NCI-H2196 (cell line): ENCODE results near the gene ANP32E.
A peak's percentile ranks its signal among the peaks of the same experiment; 100 is the strongest.
"Not testable (repeated sequence)": the region's sequence is repeated elsewhere in the genome, so short reads cannot be mapped to it uniquely, and the experiment has no call there.

Experiments used
- DNase-seq: peaks from one replicate; lab custom pipeline; 2025; ENCODE audit not compliant: unreplicated experiment; lab: John Stamatoyannopoulos, UW

ANP32E gene

DNA sequence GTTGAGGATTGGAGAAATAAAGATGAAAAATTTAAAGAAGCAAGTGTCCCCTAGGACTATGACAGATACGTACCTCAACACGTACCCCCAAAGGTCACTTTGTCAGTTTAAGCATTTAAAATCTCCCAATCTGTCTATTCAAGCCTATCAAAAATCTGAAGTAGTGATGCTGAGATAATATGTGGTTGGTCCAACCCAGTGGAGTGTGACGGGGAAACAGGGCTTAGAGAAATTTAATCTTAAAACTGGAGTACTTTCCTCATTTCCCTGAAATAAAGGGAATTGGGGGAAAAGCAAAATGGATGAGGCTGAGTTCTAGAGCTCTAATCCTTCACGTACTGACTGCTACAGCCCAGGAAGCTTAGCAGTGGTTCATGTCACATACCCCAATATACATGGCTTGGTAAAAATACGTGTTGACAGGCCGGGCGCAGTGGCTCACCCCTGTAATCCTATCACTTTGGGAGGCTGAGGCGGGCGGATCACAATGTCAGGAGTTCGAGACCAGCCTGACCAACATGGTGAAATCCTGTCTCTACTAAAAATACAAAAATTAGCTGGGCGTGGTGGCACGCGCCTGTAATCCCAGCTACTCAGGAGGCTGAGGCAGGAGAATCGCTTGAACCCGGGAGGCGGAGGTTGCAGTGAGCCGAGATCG, 21.7 kb downstream of the ANP32E start:
- DNase-seq, result not testable (repeated sequence)

DNA sequence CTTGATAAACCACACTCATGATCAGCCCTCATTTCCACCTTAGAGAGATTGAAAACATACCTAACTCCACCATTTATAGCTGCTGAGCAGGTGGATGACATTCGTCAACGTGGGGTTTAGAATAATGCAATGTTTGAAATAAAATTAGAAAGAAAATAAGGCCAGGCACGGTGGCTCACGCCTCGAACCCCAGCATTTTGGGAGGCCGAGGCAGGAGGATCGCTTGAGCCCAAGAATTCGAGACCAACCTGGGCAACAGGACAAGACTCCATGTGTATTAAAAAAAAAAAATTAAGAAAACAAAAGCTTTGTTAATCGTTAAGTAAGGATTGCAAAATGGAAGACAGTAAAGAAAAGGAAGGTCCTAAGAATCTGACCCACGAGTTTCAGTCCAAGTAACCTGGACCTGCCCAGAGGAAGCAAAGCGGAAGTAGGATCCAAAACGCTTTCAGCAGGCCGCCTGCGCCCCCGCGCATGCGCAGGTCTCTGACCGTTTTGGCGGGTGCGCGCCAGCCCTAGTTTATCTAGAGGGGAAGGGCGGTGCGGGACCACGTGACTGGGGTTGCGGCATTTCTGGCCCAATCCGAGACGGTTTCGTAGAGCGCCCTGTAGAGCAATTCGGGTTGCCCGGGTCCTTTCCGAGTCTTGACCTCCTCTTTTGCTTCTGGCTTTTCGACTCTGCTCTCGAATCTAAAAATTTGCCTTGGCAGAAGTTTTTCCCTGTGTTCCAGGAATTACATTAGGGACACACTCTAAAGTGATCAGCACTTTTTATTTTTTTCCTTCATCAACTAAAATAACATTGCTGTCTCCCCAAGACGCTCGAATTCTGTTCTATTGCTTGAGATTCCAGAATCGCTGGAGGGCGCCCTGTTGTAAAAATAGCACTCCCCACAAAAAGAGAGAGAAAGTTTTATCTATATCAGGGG, 22.5 kb downstream of the ANP32E start:
- DNase-seq, result no peak

DNA sequence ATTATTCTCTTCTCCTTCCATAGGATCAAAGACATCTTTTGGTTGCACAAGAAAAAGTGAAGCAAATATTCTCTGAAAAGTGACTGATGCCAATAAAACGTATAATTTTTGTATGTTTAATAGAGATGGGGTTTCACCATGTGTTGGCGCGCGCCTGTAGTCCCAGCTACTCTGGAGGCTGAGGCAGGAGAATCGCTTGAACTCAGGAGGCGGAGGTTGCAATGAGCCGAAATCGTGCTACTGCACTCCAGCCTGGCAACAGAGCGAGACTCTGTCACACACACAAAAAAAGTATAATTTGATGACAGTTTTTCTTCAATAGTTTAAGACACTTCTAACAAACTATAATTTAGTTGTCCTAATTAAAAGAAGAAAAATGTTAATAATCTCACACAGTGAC, 23.8 kb downstream of the ANP32E start:
- no peak for DNase-seq

DNA sequence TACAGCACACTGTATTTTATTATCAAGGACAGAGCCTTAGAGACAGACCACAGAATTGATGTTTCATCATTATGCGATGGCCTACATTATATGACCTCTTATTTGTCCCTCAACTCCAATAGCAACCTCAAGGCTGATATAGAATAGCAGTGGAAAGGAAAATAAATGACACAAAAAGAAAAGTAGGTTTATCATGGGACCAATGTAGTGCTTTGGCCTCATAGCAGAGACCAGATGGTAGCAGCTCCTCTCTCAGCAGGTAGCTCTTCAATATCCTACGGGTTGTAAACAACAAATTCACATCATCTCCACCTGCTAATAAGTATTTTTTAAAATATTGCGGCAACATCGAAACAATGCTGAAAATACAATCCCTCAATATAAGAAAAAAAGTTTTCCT, 25.2 kb downstream of the ANP32E start:
- no peak for DNase-seq

DNA sequence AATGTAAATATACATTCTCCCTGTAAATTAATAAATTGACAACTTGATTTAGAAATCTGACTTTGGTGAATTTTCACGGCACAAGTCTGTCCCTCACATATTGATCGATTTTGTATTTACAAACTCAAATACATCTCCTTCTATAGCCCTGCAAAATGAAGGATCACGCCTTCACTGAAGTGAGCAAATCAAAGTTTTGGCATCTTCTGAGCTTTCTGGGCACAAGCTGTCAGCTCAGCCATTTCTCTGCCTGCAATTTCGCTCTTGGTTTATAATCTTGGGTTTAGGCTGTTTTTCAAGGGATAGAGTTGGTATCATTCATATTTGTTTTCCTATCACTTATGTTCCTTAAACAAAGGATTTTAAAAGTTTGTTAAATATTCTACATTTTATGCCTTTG, 25.8 kb downstream of the ANP32E start:
- DNase-seq, result no peak

DNA sequence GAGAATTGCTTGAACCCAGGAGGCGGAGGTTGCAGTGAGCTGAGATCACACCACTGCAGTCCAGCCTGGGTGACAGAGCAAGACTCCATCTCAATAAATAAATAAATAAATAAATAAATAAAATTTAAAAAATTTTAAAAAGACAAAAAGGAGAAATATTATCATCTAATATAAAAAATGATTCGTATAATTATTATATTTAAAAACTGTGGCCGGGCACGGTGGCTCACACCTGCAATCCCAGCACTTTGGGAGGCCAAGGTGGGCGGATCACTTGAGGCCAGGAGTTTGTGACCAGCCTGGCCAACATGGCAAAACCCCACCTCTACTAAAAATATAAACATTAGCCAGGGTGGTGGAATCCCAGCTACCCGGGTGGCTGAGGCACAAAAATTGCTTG, 27.5 kb downstream of the ANP32E start:
- not testable (repeated sequence) for DNase-seq

DNA sequence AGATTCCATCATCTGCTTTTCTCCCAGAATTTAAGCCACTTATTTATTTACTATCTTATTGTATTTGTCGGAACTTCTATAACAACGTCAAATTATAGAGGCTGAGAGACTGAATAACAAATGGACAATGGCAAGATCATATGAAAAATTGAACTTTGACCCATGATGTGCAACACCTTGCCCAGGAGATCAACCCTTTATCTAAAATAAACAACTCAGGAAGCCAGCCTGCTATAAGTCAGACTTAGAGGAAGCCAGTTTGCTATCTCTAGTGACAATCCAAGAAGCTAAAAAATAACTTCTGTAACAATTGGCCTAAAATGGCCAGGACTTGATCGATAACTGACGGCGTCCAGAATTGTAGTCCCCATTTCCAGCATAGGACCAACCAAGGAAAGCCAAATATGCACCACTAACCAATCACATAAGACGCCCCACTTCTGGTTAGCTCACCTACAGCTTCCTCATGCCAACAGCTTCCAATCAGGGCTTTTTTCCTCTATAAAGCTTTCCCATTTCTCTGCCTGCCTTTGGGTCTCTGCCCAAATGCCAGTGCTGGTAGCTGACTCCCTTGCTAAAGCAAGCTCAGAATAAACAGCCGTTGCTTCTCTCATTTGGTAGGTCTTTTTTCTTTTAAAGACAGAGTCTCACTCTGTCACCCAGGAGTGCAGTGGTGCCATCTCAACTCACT, 28.5 kb downstream of the ANP32E start:
- DNase-seq, result no peak

DNA sequence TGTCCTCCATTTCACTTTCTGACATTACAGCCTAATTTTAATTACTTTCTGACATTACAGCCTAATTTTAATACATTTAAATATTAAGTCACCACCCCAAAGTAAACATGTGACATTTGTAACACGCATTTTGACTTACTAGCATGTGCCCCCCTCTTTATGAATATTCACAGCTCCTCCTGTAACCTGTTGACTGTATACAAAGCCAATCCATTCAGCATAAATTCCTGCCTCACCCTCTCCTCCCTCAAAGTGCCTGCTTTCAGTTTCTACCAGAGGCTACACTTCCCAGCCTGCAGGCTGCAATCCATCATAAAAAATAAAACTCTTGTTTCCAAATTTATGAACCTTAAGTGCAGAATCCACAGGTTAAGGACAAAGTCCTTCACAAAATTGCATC, 39.5 kb downstream of the ANP32E start:
- no peak for DNase-seq

DNA sequence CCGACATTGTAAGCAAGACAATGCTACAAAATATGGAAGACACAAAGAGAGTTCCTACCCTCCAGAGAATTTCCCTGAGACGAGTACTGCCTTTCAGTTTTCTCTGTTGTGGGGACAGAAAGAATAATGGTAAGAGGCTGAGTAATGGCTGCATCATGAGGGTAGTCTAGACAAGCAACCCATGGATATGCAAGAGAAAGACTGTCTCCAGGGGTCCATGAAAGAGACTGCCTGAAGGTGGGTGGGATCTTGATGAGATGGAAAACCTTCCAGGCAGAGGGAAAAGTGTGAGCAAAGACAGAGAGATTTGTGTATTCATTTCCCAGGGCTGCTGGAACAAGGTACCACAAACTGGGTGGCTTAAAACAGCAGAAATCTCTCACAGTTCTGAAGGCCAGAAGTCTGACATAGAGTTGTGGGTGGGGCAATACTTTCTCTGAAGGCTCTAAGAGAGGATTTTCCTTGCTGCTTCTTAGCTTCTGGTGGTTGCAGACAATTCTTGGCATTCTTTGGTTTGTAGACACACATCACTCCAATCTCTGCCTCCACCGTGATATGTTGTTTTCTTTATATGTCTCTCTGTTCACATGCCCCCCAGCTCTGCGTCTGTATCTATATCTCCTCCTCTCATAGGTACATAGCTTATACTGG, 41.4 kb downstream of the ANP32E start:
- DNase-seq, result no peak

DNA sequence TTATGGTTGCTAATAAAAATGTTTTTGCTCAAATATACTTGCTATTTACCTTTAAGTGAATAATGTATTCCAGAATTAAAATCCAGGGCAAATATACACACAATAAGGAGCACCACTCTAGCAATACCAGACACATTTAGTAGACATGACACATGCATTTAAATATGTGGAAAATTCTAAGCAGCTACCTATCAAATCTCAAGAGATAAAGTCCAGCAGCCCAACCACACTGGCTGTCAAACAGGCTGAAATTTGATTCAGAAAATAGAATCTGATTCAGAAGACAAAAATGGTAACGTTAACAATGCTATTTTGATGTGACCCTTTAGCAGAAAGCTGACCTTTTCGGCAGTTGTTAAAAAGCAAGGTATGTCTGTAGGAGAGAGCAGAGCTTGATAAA, 43.9 kb downstream of the ANP32E start:
- no peak for DNase-seq

DNA sequence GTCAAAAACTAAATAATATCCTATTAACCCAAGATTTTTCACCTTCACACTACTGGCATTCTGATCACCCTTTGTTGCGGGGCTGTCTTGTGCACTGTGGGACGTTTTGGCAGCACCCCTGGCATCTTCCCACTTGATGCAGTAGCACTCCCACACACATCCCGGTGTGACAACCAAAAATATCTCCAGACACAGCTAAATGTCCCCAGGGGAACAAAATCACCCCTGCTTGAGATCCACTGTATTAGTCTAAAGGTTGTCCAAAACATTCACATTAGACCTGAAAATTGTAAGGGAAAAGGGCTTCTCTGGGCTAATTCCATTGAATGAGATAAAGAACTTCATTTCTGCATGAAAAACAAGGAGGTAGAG, 48.4 kb downstream of the ANP32E start:
- DNase-seq, result no peak

DNA sequence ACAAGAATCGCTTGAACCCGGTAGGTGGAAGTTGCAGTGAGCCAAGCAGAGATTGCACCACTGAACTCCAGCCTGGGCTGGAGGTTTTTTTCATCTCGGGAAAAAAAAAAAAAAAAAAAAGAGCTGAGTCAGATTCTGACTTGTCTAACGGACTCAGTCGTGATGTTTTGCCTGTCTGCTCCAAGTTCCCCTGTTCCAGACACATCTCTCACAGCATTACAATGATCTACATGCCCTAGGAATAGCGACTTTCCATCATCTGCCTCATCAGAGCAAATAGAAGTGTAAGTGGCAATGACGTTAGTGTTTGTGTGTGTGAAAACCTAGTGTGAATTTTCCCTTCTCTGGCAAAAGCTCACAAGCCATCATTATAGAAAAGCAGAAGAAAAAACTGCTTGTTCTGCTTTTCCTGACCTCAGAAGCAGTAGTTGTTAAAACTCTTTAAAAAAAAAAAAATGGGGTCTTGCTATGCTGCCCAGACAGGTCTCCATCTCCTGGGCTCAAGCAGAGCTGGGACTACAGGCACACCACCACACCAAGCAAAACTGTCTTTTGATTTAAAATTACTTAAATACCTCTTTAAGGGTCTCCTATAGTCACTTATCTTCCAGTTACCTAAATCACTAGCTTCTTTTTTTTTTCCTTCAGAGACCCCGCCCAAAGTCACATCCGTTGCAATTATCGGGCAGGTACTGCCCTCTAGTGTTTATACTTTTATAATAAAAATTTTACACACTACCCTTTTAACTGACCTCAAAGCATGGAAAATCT, 48.9 kb downstream of the ANP32E start:
- peak; percentile 68 for DNase-seq

DNA sequence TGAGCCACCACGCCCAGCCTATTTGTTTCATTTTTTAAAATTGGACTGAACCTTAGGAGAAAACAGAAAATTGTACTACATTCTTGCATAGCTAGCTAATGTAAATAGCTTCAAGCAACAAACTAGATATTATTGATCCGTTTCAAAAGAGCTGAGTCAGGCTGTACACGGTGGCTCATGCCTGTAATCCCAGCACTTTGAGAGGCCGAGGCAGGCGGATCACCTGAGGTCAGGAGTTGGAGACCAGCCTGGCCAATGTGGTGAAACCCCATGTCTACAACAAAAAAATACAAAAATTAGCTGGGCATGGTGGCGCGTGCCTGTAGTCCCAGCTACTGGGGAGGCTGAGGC, 49.5 kb downstream of the ANP32E start:
- not testable (repeated sequence) for DNase-seq

DNA sequence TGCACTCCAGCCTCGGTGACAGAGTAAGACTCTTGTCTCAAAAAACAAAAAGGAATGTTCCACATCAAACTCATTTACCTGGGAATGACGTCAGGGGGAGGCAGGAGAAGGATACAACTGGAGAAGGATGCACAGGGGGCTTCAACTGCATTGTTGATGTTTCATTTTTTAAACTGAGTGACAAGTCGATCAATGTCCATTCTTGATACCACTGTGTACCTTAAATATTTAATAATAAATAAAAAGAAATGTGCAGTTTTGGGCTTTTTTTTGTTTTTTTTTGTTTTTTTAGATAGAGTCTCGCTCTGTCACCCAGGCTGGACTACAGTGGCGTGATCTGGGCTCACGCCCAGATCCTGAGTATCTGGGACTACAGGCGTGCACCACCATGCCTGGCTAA, 50.4 kb downstream of the ANP32E start:
- no peak for DNase-seq

DNA sequence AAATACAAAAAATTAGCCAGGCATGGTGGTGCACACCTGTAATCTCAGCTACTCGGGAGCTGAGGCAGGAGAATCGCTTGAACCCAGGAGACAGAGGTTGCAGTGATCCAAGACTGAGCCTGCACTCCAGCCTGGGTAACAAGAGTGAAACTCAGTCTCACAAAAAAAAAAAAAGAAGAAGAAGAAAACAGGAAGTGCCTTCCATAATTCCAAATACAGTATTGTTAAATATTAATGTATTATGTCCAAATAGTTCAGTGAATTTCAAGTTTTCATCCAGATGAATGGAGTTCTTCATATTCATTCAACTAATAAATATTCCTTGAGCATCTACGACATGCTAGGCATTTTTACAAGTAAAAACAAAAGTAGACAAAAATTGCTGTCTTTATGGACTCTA, 52.9 kb downstream of the ANP32E start:
- no peak for DNase-seq

DNA sequence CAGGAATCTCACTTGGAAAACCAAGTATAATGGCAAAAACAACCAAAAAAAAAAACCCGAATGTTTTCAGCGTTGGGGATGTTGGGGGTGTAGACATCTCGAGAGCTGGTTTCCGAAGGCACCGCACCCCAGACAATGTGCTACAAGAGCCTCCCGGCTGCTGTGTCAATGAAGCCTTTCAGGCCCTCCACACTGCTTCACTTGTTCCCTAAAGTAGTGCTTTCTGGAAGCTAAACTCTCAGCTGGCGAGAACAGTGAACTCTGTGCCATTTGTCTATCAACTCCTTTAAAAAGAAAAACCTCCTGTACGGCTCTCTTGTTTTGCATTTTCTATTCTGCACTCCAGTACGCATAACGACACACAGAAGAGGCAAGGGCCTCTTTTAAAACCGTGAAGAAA, 53.7 kb downstream of the ANP32E start:
- no peak for DNase-seq

DNA sequence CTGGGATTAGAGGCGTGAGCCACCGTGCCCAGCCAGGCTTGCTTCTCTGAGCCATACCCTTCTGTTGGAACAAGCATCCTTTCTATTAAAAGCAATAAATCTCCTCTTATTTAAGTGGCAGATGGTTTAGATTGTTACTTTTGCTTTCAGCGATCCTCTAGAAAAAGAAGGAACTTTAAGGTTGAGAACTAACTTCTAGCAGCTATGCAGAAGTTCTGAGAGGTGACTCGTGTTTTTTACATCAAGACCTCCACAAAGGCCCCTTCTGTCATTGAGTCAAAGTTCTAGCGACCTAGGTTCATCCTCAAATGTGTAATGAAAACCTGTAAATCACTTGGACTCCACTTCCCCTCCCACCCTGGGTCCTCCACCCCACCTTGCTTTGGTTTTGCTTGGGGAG, 55.4 kb downstream of the ANP32E start:
- no peak for DNase-seq

DNA sequence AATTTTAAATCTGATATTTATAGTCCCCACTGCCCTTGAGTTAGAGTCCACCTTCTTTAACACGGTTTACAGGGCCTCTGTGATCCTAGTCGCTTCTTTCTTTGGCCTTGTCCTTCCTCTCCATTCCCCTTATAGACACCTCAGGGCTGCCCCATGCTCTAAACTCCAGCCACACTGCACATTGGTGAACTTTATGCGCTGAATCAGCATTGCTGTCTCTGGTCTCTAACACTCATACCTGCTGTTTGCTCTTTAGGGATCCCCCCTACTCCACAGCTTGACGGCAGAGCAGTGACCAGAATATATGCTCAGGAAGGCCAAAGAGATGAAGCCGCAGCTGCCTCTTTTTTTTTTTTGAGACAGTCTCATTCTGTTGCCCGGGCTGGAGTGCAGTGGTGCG, 56.0 kb downstream of the ANP32E start:
- DNase-seq, result no peak

DNA sequence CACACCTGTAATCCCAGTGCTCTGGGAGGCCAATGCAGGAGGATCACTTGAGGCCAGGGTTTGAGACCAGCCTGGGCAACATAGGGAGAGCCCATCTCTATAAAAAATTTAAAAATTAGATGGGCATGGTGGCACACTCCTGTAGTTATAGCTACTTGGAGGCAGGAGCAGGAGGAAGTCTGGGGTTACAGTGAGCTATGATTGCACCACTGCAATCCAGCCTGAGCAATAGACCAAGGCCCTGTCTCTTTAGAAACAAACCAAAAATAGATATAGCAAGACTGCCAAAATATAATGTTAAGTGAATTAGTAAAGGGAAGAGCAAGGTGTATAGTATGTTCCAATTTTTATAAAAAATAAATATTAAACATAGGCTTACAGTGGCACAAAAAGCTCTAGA, 57.4 kb downstream of the ANP32E start:
- DNase-seq, result no peak

DNA sequence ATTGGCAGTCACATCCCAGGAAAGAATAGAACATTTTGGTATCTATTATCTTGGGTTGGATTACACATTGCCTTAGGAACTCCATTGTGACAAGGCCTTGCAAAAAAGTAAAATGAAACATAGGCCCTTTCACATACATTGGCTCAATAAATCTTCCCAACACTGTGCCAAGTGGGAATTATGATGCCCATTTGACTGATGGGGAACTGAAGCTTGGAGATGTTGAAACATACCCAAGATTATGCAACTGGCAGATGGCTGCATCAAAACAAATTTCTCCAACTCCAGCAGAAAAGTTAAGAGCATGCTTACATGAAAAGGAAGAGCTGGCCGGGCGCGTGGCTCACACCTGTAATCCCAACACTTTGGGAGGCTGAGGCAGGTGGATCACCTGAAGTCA, 59.3 kb downstream of the ANP32E start:
- DNase-seq, result no peak

DNA sequence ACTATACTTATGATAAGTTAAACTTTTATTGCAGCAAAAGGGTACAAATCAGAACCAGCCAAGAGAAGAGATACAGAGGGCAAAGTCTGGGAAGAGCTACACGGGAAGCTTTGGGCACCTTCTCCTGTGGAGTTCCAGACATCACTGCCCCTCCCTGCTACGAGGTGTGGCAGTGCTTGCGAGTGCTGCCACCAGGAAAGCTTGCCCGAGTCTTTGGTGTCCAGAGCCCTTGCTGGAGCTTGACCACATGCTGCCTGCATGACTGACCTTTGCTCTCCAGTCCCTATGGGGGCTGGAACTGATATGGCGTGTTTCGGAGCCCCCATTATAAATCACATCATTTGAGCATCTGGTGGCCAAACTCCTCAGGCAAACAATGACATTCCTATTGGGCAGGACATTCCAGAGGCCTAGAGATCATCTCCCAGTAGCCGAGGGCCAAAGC, 62.7 kb downstream of the ANP32E start:
- no peak for DNase-seq
